Measurements from ENCODE around the gene PCK2. TPM values are rescaled to one million over a fixed set of nuclear protein-coding genes. Genes with fewer than 3 reads are reported as not detected.

The PCK2 gene
- total RNA-seq, 4 donors from 2014 or later: 74.4 to 238 (median 130) TPM

GRCh38 chr14:24080888-24081738 lies 13.0 kb upstream of the PCK2 start:
- WGBS, 2 donors (ENCODE audit: low coverage in 1 of 2): 1% methylated on average over 29 of the region's 74 CpGs; no CpG with 5 or more reads in 1 of the 2 donors
- intact Hi-C loops (cut with DNase I; ENCODE audit: low total_unique reads) (no loop called here), in situ Hi-C loops (cut with MboI; ENCODE audit: low pct_ligation_motif_present in 1 of 4, low pct_unique_long_range_greater_than_20kb in 1 of 4, low sequenced_read_pairs in 3 of 4) (no loop called here)
- Histone ChIP-seq H3K4me1 (peaks cover 0 to 17% (median 10%) of the 10 kb centered on the region in 4 donors), H3K27ac (peak overlapping the region; percentile 69 to 92 (median 76)), H3K27me3 (no peaks in the 10 kb centered on the region), H3K4me3 (peak overlapping the region; percentile 45 to 72 (median 52)), H3K9me3 (no peaks in the 10 kb centered on the region), H3K36me3 (no peaks in the 10 kb centered on the region)
- DNase-seq: peak; percentile 85
- TF ChIP-seq CTCF (IDR thresholded peaks at IDR 0.05): no peak
- no peak for TF ChIP-seq EP300 (IDR thresholded peaks at IDR 0.05; ENCODE audit: low read depth)
- TF ChIP-seq POLR2A (IDR thresholded peaks at IDR 0.05): peak; percentile 67
- peak; percentile 57 to 80 (median 62) for TF ChIP-seq POLR2AphosphoS5 (IDR thresholded peaks at IDR 0.05)

GRCh38 chr14:24081739-24082211 lies 12.3 kb upstream of the PCK2 start:
- WGBS, 2 donors (ENCODE audit: low coverage in 1 of 2): 71 to 80% methylated on average over 3 to 6 of the region's 26 CpGs
- DNase-seq: no peak
- H3K9me3 ChIP-seq: no peaks in the 10 kb centered on the region
- H3K36me3 ChIP-seq: no peaks in the 10 kb centered on the region
- peak overlapping the region; percentile 45 to 72 (median 52) for H3K4me3 ChIP-seq
- intact Hi-C loops (cut with DNase I; ENCODE audit: low total_unique reads) (no loop called here), in situ Hi-C loops (cut with MboI; ENCODE audit: low pct_ligation_motif_present in 1 of 4, low pct_unique_long_range_greater_than_20kb in 1 of 4, low sequenced_read_pairs in 3 of 4) (no loop called here)
- no peaks in the 10 kb centered on the region for H3K27me3 ChIP-seq
- TF ChIP-seq POLR2A (IDR thresholded peaks at IDR 0.05) (peak; percentile 4), CTCF (IDR thresholded peaks at IDR 0.05) (no peak)
- H3K27ac ChIP-seq: peak overlapping the region; percentile 69 to 92 (median 76)
- H3K4me1 ChIP-seq: peaks cover 0 to 17% (median 10%) of the 10 kb centered on the region in 4 donors

GRCh38 chr14:24082411-24083080 lies 11.6 kb upstream of the PCK2 start:
- WGBS, 2 donors (ENCODE audit: low coverage in 1 of 2): 92% methylated on average over 5 of the region's 5 CpGs; no CpG with 5 or more reads in 1 of the 2 donors
- DNase-seq: no peak
- Histone ChIP-seq H3K27me3 (no peaks in the 10 kb centered on the region), H3K9me3 (no peaks in the 10 kb centered on the region), H3K27ac (no peak overlapping the region), H3K4me3 (no peak overlapping the region), H3K4me1 (peaks cover 0 to 17% (median 10%) of the 10 kb centered on the region in 4 donors), H3K36me3 (no peaks in the 10 kb centered on the region)
- TF ChIP-seq POLR2AphosphoS5 (IDR thresholded peaks at IDR 0.05) (no peak), POLR2A (IDR thresholded peaks at IDR 0.05) (no peak), CTCF (IDR thresholded peaks at IDR 0.05) (no peak), EP300 (IDR thresholded peaks at IDR 0.05; ENCODE audit: low read depth) (no peak)
- in situ Hi-C loops (cut with MboI; ENCODE audit: low pct_ligation_motif_present in 1 of 4, low pct_unique_long_range_greater_than_20kb in 1 of 4, low sequenced_read_pairs in 3 of 4): no loop called here
- intact Hi-C loops (cut with DNase I; ENCODE audit: low total_unique reads): no loop called here

GRCh38 chr14:24083462-24083861 lies 10.6 kb upstream of the PCK2 start:
- DNase-seq: no peak
- H3K27ac ChIP-seq: no peak overlapping the region
- in situ Hi-C loops (cut with MboI; ENCODE audit: low pct_ligation_motif_present in 1 of 4, low pct_unique_long_range_greater_than_20kb in 1 of 4, low sequenced_read_pairs in 3 of 4): no loop called here
- TF ChIP-seq EP300 (IDR thresholded peaks at IDR 0.05; ENCODE audit: low read depth) (no peak), CTCF (IDR thresholded peaks at IDR 0.05) (no peak), POLR2A (IDR thresholded peaks at IDR 0.05) (no peak), POLR2AphosphoS5 (IDR thresholded peaks at IDR 0.05) (no peak)
- peaks cover 0 to 17% (median 10%) of the 10 kb centered on the region in 4 donors for H3K4me1 ChIP-seq
- no peaks in the 10 kb centered on the region for H3K36me3 ChIP-seq
- H3K9me3 ChIP-seq: no peaks in the 10 kb centered on the region
- WGBS, 2 donors (ENCODE audit: low coverage in 1 of 2): 74 to 90% methylated on average over 3 of the region's 3 CpGs
- H3K27me3 ChIP-seq: no peaks in the 10 kb centered on the region
- H3K4me3 ChIP-seq: no peak overlapping the region
- intact Hi-C loops (cut with DNase I; ENCODE audit: low total_unique reads): no loop called here

All from transverse colon (tissue), 4 donors.